ENCODE results near the gene KPNA6. TPM values are rescaled to one million over a fixed set of nuclear protein-coding genes. Genes with fewer than 3 reads are reported as not detected.
A peak's percentile ranks its signal among the peaks of the same experiment; 100 is the strongest.

Gene KPNA6
- total and polyA plus RNA-seq, 9 of the 15 experiments (the other 6 are each of a cell fraction or from before 2014, with no cell fraction given), result 20.1 to 54.6 (median 32.2) TPM

GRCh38 chr1:32125313-32125712 is 17.5 kb downstream of the KPNA6 start:
- Histone ChIP-seq H3K27me3 (ENCODE audit: control insufficient read depth in 2 of 2, insufficient read depth in 2 of 2, low read length in 2 of 2) (no peaks in the 10 kb centered on the region), H4K20me1 (replicated peaks; ENCODE audit: control insufficient read depth, insufficient read depth, low read length) (peaks cover 23% of the 10 kb centered on the region), H3K4me1 (replicated peaks in 1 of 2; ENCODE audit: control insufficient read depth in 2 of 2, insufficient read depth in 2 of 2, low read length in 2 of 2) (peaks cover 53 to 71% of the 10 kb centered on the region in 2 experiments), H3K27ac (ENCODE audit: extremely low read depth, low read depth, low read length) (peak overlapping the region; percentile 41; the same call in 2 of the 3 replicates), H3K9ac (ENCODE audit: insufficient read depth in 1 of 2, low read depth in 2 of 2, low read length in 2 of 2) (no peak overlapping the region; a peak in 1 of 4 replicates), H3K4me3 (no peak overlapping the region), H3K9me1 (ENCODE audit: control insufficient read depth, insufficient read depth, low read length) (peaks cover 3% of the 10 kb centered on the region), H3K36me3 (ENCODE audit: control insufficient read depth, insufficient read depth, low read length) (peaks cover 12% of the 10 kb centered on the region; the same call in 2 of the 3 replicates), H2AFZ (ENCODE audit: low read depth, low read length) (no peak overlapping the region), H3K79me2 (ENCODE audit: control insufficient read depth, insufficient read depth, low read length) (peaks cover 96% of the 10 kb centered on the region), H3K9me3 (replicated peaks; ENCODE audit: control insufficient read depth, insufficient read depth, low read depth, low read length) (no peaks in the 10 kb centered on the region), H3K4me2 (ENCODE audit: insufficient read depth, low read length) (no peak overlapping the region)
- DNase-seq (ENCODE audit: extremely low read depth in 1 of 4, low spot score in 3 of 4) (no peak), ATAC-seq (no peak), FAIRE-seq (no peak)
- intact Hi-C loops (cut with micrococcal nuclease), result loop anchor here (5.0 kb wide), 1 partner anchor 57 kb away; no protein-coding TSS in a partner anchor
- ChIA-PET POLR2A (interaction anchor here (0.6 to 12.5 kb wide), 3 partner anchors 9 to 53 kb away, joined by 3 to 209 read pairs (median 4); partner anchors contain the start of gene KPNA6), CTCF (ENCODE audit: low intra/inter-chr PET ratio) (no interaction called here)
- 66% methylated on average over 8 of the region's 8 CpGs for WGBS (ENCODE audit: insufficient coverage, low coverage, missing lambda C conversion rate)
- in situ Hi-C loops (cut with MboI), result no loop called here
- BruUV-seq (replicated peaks), result no TSS peak
- TF ChIP-seq ZNF696 (CRISPR knock-in tag; conservative IDR thresholded peaks at IDR 0.05), result no peak
- TF ChIP-seq, protein P1, sequence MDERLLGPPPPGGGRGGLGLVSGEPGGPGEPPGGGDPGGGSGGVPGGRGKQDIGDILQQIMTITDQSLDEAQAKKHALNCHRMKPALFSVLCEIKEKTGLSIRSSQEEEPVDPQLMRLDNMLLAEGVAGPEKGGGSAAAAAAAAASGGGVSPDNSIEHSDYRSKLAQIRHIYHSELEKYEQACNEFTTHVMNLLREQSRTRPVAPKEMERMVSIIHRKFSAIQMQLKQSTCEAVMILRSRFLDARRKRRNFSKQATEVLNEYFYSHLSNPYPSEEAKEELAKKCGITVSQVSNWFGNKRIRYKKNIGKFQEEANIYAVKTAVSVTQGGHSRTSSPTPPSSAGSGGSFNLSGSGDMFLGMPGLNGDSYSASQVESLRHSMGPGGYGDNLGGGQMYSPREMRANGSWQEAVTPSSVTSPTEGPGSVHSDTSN (CRISPR knock-in tag; IDR thresholded peaks at IDR 0.05; ENCODE audit: low read depth), result no peak
- TF ChIP-seq, protein P1 (tag; conservative IDR thresholded peaks at IDR 0.05; ENCODE audit: low read depth), result peak; percentile 91
- TF ChIP-seq ETV5 (CRISPR knock-in tag; IDR thresholded peaks at IDR 0.05; ENCODE audit: low read depth), result no peak
- TF ChIP-seq CBFA2T3 (IDR thresholded peaks at IDR 0.05), result peak; percentile 9; the same call in 1 of the 2 replicates
- TF ChIP-seq KLF1 (tag; IDR thresholded peaks at IDR 0.05), result no peak
- no peak for TF ChIP-seq UBTF (IDR thresholded peaks at IDR 0.05; ENCODE audit: borderline replicate concordance in 1 of 2, low read depth in 2 of 2, low read length in 2 of 2)
- no peak for TF ChIP-seq NR2C2 (CRISPR knock-in tag; IDR thresholded peaks at IDR 0.05)
- TF ChIP-seq NR2C2 (tag; IDR thresholded peaks at IDR 0.05), result no peak
- TF ChIP-seq, protein P2, sequence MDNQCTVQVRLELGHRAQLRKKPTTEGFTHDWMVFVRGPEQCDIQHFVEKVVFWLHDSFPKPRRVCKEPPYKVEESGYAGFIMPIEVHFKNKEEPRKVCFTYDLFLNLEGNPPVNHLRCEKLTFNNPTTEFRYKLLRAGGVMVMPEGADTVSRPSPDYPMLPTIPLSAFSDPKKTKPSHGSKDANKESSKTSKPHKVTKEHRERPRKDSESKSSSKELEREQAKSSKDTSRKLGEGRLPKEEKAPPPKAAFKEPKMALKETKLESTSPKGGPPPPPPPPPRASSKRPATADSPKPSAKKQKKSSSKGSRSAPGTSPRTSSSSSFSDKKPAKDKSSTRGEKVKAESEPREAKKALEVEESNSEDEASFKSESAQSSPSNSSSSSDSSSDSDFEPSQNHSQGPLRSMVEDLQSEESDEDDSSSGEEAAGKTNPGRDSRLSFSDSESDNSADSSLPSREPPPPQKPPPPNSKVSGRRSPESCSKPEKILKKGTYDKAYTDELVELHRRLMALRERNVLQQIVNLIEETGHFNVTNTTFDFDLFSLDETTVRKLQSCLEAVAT (IDR thresholded peaks at IDR 0.05), result peak in 1 of 2 experiments; percentile 60; a peak in 1 of 4 replicates
- no peak for TF ChIP-seq ZBTB43 (CRISPR knock-in tag; IDR thresholded peaks at IDR 0.05)
- TF ChIP-seq NFIC (IDR thresholded peaks at IDR 0.05), result peak; percentile 49
- TF ChIP-seq MEIS2 (IDR thresholded peaks at IDR 0.05; ENCODE audit: partially characterized antibody), result peak; percentile 72
- TF ChIP-seq, protein P3, sequence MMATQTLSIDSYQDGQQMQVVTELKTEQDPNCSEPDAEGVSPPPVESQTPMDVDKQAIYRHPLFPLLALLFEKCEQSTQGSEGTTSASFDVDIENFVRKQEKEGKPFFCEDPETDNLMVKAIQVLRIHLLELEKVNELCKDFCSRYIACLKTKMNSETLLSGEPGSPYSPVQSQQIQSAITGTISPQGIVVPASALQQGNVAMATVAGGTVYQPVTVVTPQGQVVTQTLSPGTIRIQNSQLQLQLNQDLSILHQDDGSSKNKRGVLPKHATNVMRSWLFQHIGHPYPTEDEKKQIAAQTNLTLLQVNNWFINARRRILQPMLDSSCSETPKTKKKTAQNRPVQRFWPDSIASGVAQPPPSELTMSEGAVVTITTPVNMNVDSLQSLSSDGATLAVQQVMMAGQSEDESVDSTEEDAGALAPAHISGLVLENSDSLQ (IDR thresholded peaks at IDR 0.05), result peak; percentile 67
- no peak for TF ChIP-seq ZNF24 (IDR thresholded peaks at IDR 0.05)
